ENCODE results near the gene RFX1.

The RFX1 gene

DNA sequence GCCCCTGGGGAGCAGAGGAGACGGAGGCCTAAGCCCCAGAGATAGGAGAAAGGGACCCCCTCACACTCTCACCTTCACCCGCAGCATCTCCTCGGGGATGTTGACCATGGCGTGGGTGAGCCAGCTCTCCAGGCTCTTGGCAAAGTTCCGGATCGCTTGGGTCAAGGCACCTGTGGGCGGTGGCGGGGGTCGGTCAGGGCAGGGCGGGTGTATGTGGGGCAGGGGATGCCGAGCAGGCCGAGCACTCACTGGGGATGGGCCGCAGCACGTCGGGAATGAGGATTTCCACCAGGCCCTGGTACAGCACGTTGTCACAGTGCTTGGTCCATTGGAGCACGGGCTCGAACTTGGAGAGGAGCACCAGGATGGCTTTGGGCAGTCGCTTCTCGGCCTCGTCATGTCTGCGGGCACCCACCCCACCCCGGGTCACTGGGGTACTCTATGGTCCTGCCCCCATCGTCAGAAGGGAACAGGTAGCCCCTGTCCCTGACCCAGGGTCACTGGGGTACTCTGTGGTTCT is 40.7 kb downstream of the RFX1 start:
- ATAC-seq (ENCODE audit: low read depth): no peak
- H3K36me3 ChIP-seq (ENCODE audit: low read depth): peaks cover 23% of the 10 kb centered on the region

GRCh38 chr19:13964776-13965175 is 41.3 kb downstream of the RFX1 start:
- H3K27me3 ChIP-seq (ENCODE audit: insufficient read depth, poor library complexity, severe bottlenecking): no peaks in the 10 kb centered on the region
- H3K9me3 ChIP-seq (ENCODE audit: severe bottlenecking): no peaks in the 10 kb centered on the region
- no peak for ATAC-seq (ENCODE audit: low read depth)
- peaks cover 29% of the 10 kb centered on the region for H3K36me3 ChIP-seq (ENCODE audit: low read depth)
- no peaks in the 10 kb centered on the region for H3K4me1 ChIP-seq (ENCODE audit: insufficient read depth, poor library complexity, severe bottlenecking)
- no peak overlapping the region for H3K4me3 ChIP-seq (ENCODE audit: severe bottlenecking)
- no peak overlapping the region for H3K27ac ChIP-seq (ENCODE audit: poor library complexity, severe bottlenecking)
- TF ChIP-seq, protein P1, sequence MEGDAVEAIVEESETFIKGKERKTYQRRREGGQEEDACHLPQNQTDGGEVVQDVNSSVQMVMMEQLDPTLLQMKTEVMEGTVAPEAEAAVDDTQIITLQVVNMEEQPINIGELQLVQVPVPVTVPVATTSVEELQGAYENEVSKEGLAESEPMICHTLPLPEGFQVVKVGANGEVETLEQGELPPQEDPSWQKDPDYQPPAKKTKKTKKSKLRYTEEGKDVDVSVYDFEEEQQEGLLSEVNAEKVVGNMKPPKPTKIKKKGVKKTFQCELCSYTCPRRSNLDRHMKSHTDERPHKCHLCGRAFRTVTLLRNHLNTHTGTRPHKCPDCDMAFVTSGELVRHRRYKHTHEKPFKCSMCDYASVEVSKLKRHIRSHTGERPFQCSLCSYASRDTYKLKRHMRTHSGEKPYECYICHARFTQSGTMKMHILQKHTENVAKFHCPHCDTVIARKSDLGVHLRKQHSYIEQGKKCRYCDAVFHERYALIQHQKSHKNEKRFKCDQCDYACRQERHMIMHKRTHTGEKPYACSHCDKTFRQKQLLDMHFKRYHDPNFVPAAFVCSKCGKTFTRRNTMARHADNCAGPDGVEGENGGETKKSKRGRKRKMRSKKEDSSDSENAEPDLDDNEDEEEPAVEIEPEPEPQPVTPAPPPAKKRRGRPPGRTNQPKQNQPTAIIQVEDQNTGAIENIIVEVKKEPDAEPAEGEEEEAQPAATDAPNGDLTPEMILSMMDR (IDR thresholded peaks at IDR 0.05; ENCODE audit: poor library complexity, severe bottlenecking): no peak
- DNase-seq (ENCODE audit: low spot score): no peak

More for the DNA sequence above, 40.7 kb downstream of the RFX1 start:
- Histone ChIP-seq H3K4me1 (ENCODE audit: insufficient read depth, poor library complexity, severe bottlenecking) (no peaks in the 10 kb centered on the region), H3K27me3 (ENCODE audit: insufficient read depth, poor library complexity, severe bottlenecking) (no peaks in the 10 kb centered on the region), H3K27ac (ENCODE audit: poor library complexity, severe bottlenecking) (no peak overlapping the region), H3K9me3 (ENCODE audit: severe bottlenecking) (no peaks in the 10 kb centered on the region), H3K4me3 (ENCODE audit: severe bottlenecking) (no peak overlapping the region)
- no peak for DNase-seq (ENCODE audit: low spot score)
- TF ChIP-seq, protein P1 (IDR thresholded peaks at IDR 0.05; ENCODE audit: poor library complexity, severe bottlenecking): no peak

- H3K4me3 ChIP-seq (ENCODE audit: severe bottlenecking): no peak overlapping the region
These were observed 42.5 kb downstream of the RFX1 start for GRCh38 chr19:13963603-13964105.

GRCh38 chr19:13962699-13963602 is 43.2 kb downstream of the RFX1 start:
- ATAC-seq (ENCODE audit: low read depth): no peak
- Histone ChIP-seq H3K27ac (ENCODE audit: poor library complexity, severe bottlenecking) (no peak overlapping the region), H3K9me3 (ENCODE audit: severe bottlenecking) (no peaks in the 10 kb centered on the region), H3K4me3 (ENCODE audit: severe bottlenecking) (no peak overlapping the region), H3K36me3 (ENCODE audit: low read depth) (peaks cover 34% of the 10 kb centered on the region), H3K4me1 (ENCODE audit: insufficient read depth, poor library complexity, severe bottlenecking) (no peaks in the 10 kb centered on the region), H3K27me3 (ENCODE audit: insufficient read depth, poor library complexity, severe bottlenecking) (no peaks in the 10 kb centered on the region)
- DNase-seq (ENCODE audit: low spot score): no peak
- TF ChIP-seq, protein P1 (IDR thresholded peaks at IDR 0.05; ENCODE audit: poor library complexity, severe bottlenecking): no peak

More at GRCh38 chr19:13963603-13964105, 42.5 kb downstream of the RFX1 start:
- Histone ChIP-seq H3K9me3 (ENCODE audit: severe bottlenecking) (no peaks in the 10 kb centered on the region), H3K36me3 (ENCODE audit: low read depth) (peaks cover 31% of the 10 kb centered on the region), H3K27ac (ENCODE audit: poor library complexity, severe bottlenecking) (no peak overlapping the region), H3K27me3 (ENCODE audit: insufficient read depth, poor library complexity, severe bottlenecking) (no peaks in the 10 kb centered on the region), H3K4me1 (ENCODE audit: insufficient read depth, poor library complexity, severe bottlenecking) (no peaks in the 10 kb centered on the region)
- ATAC-seq (ENCODE audit: low read depth) (no peak), DNase-seq (ENCODE audit: low spot score) (no peak)
- TF ChIP-seq, protein P1 (IDR thresholded peaks at IDR 0.05; ENCODE audit: poor library complexity, severe bottlenecking): no peak

All from RWPE2 (cell line).